K562 (cell line): Measurements from ENCODE around the gene S100A10. TPM values are rescaled to one million over a fixed set of nuclear protein-coding genes. Genes with fewer than 3 reads are reported as not detected.
A peak's percentile ranks its signal among the peaks of the same experiment; 100 is the strongest.

Source experiments
- ATAC-seq: fragments of 200-7000 bp; cut with Tn5 transposase; 3 replicates; pipeline ENCODE4 v1.9.1; 2020; ENCODE audit warnings: moderate library complexity
- BruUV-seq: library from RNA; stranded (reverse); fragments of 400-500 nt; replicated peaks from 2 replicates; lab custom pipeline; 2021; lab: Mats Ljungman, UMichigan
- CTCF ChIA-PET: fragments of 300-600 bp; formaldehyde crosslinking; extraction: SDS; loops from one replicate; lab custom pipeline; 2021; ENCODE audit warnings: low intra/inter-chr PET ratio; lab: Yijun Ruan, JAX
- POLR2A ChIA-PET: fragments of 300-600, 350-650 bp; sonication (Branson Sonifier 250); formaldehyde crosslinking; extraction: SDS; loops from one replicate; lab custom pipeline; 2021; ENCODE audit warnings: antibody characterized with exemption, inconsistent platforms; lab: Yijun Ruan, JAX
- DNase-seq, 4 experiments: peaks; one replicate each; pipeline versions ENCODE4 v3.0.0 to v3.0.0-alpha.2; 2011 to 2018; ENCODE audit warnings: low spot score in 3 of 4, mixed read lengths in 3 of 4; ENCODE audit errors: extremely low read depth in 1 of 4
- FAIRE-seq: peaks from 2 replicates; lab custom pipeline; 2011; peaks lifted over from hg19 to GRCh38; lab: Jason Lieb, UNC
- H2AFZ ChIP-seq: 2 replicates; pipeline ENCODE4 v1.6.0; 2011; ENCODE audit warnings: low read depth, low read length, control low read depth, inconsistent platforms
- H3K27ac ChIP-seq: fragments of 200-600 bp; 3 replicates; pipeline ENCODE4 v1.8.0; 2011; ENCODE audit warnings: low read depth, mild to moderate bottlenecking, control low read depth, inconsistent platforms, low read length, moderate library complexity, mixed read lengths; ENCODE audit errors: extremely low read depth
- H3K27me3 ChIP-seq, 2 experiments: fragments of 300-600 bp in 1 of 2; 2 replicates in 1 of 2; 3 replicates in 1 of 2; pipeline versions ENCODE4 v1.6.0 to v1.8.0; 2011; ENCODE audit warnings: inconsistent platforms in 2 of 2, low read length in 2 of 2, mild to moderate bottlenecking in 1 of 2, mixed read lengths in 1 of 2, moderate library complexity in 1 of 2; ENCODE audit not compliant: control insufficient read depth in 2 of 2, insufficient read depth in 2 of 2
- H3K36me3 ChIP-seq: fragments of 300-600 bp; 3 replicates; pipeline ENCODE4 v1.8.0; 2011; ENCODE audit warnings: mild to moderate bottlenecking, low read length, inconsistent platforms; ENCODE audit not compliant: control insufficient read depth, insufficient read depth
- H3K4me1 ChIP-seq, 2 experiments: fragments of 200-600 bp in 1 of 2; replicated peaks in 1 of 2; 2 replicates in 1 of 2; 3 replicates in 1 of 2; pipeline versions ENCODE4 v1.5.1 to v1.8.0; 2011; ENCODE audit warnings: inconsistent platforms in 2 of 2, low read length in 2 of 2, mild to moderate bottlenecking in 1 of 2, mixed read lengths in 1 of 2, moderate library complexity in 1 of 2; ENCODE audit not compliant: control insufficient read depth in 2 of 2, insufficient read depth in 2 of 2
- H3K4me2 ChIP-seq: 2 replicates; pipeline ENCODE4 v1.6.1; 2011; ENCODE audit warnings: low read length, control low read depth, inconsistent platforms, mixed read lengths; ENCODE audit not compliant: insufficient read depth
- H3K4me3 ChIP-seq: fragments of 200-600 bp; sonication (generic), shearing (Covaris generic); 2 replicates; pipeline ENCODE4 v1.5.1; 2016; ENCODE audit warnings: control low read depth, inconsistent platforms
- H3K79me2 ChIP-seq: fragments of 200-600 bp; 3 replicates; pipeline ENCODE4 v1.8.0; 2011; ENCODE audit warnings: low read length, inconsistent platforms; ENCODE audit not compliant: control insufficient read depth, insufficient read depth
- H3K9ac ChIP-seq, 2 experiments: 2 replicates each; pipeline versions ENCODE4 v1.6.0 to v1.6.1; 2011; ENCODE audit warnings: low read depth in 2 of 2, low read length in 2 of 2, control low read depth in 1 of 2, inconsistent platforms in 1 of 2, mild to moderate bottlenecking in 1 of 2, mixed read lengths in 1 of 2; ENCODE audit not compliant: insufficient read depth in 1 of 2
- H3K9me1 ChIP-seq: one replicate; pipeline ENCODE4 v1.6.0; 2011; ENCODE audit warnings: inconsistent platforms, mild to moderate bottlenecking, low read length, moderate library complexity; ENCODE audit not compliant: control insufficient read depth, insufficient read depth
- H3K9me3 ChIP-seq: replicated peaks from 2 replicates; pipeline ENCODE4 v1.5.1; 2011; ENCODE audit warnings: low read depth, low read length, inconsistent platforms; ENCODE audit not compliant: control insufficient read depth, insufficient read depth
- H4K20me1 ChIP-seq: replicated peaks from 2 replicates; pipeline ENCODE4 v1.6.1; 2011; ENCODE audit warnings: low read length, inconsistent platforms, mixed read lengths; ENCODE audit not compliant: control insufficient read depth, insufficient read depth
- ATF7 ChIP-seq: fragments of 450-650 bp; IDR thresholded peaks from 2 replicates; pipeline ENCODE4 v1.7.1; 2014; ENCODE audit warnings: mild to moderate bottlenecking, moderate library complexity
- CHD2 ChIP-seq: IDR thresholded peaks from 2 replicates; pipeline ENCODE4 v1.6.1; 2011; ENCODE audit warnings: low read depth, low read length
- ELF1 ChIP-seq: fragments of 200-800 bp; sonication (Bioruptor generic); IDR thresholded peaks from 2 replicates; pipeline ENCODE4 v1.6.1; 2016; ENCODE audit warnings: missing genetic modification characterization, missing compliant biosample characterization
- ETV5 ChIP-seq: sonication (generic); formaldehyde crosslinking; IDR thresholded peaks from 2 replicates; pipeline ENCODE4 v1.4.0; 2020; ENCODE audit warnings: low read depth, mild to moderate bottlenecking, missing genetic modification reagents
- FOXP1 ChIP-seq: sonication (generic); formaldehyde crosslinking; IDR thresholded peaks from 2 replicates; pipeline ENCODE4 v1.8.0; 2022; ENCODE audit warnings: mild to moderate bottlenecking, missing genetic modification reagents
- GABPA ChIP-seq: fragments of 200-800 bp; sonication (Bioruptor generic); conservative IDR thresholded peaks from 2 replicates; pipeline ENCODE4 v1.6.1; 2016; ENCODE audit warnings: low read depth, missing genetic modification characterization, missing compliant biosample characterization
- HDAC3 ChIP-seq: fragments of 450-650 bp; IDR thresholded peaks from 2 replicates; pipeline ENCODE4 v1.6.1; 2018; ENCODE audit warnings: borderline replicate concordance, mild to moderate bottlenecking, moderate library complexity; ENCODE audit not compliant: partially characterized antibody
- HOXB6 ChIP-seq: fragments of 250-450 bp; sonication (Bioruptor Pico); IDR thresholded peaks from 2 replicates; pipeline ENCODE4 v1.5.1; 2022; ENCODE audit warnings: mild to moderate bottlenecking, borderline replicate concordance
- LCOR ChIP-seq: sonication (generic); formaldehyde crosslinking; IDR thresholded peaks from 2 replicates; pipeline ENCODE4 v1.8.0; 2022; ENCODE audit warnings: mild to moderate bottlenecking, missing genetic modification reagents
- MCM3 ChIP-seq: fragments of 450-650 bp; IDR thresholded peaks from 2 replicates; pipeline ENCODE4 v1.6.1; 2016
- MEIS2 ChIP-seq: fragments of 450-650 bp; IDR thresholded peaks from 2 replicates; pipeline ENCODE4 v1.6.1; 2014; ENCODE audit warnings: mild to moderate bottlenecking; ENCODE audit not compliant: partially characterized antibody
- NFXL1 ChIP-seq: fragments of 450-650 bp; formaldehyde crosslinking; IDR thresholded peaks from 2 replicates; pipeline ENCODE4 v1.4.0; 2021; ENCODE audit warnings: mild to moderate bottlenecking
- NR4A1 ChIP-seq, 2 experiments: fragments of 250-450 bp in 1 of 2; fragments of 450-650 bp in 1 of 2; sonication (Bioruptor Pico) in 1 of 2; IDR thresholded peaks; 2 replicates each; pipeline versions ENCODE4 v1.4.0 to v1.6.1; 2016 to 2020; ENCODE audit warnings: mild to moderate bottlenecking in 2 of 2, missing compliant biosample characterization in 1 of 2, missing genetic modification characterization in 1 of 2, moderate library complexity in 1 of 2
- SMARCE1 ChIP-seq: fragments of 450-650 bp; IDR thresholded peaks from 2 replicates; pipeline ENCODE4 v1.7.1; 2016; ENCODE audit warnings: mild to moderate bottlenecking
- TCF7 ChIP-seq: sonication (generic); IDR thresholded peaks from 2 replicates; pipeline ENCODE4 v1.6.1; 2016; ENCODE audit warnings: antibody characterized with exemption, borderline replicate concordance
- TRIM28 ChIP-seq: fragments of 450-650 bp; IDR thresholded peaks from 2 replicates; pipeline ENCODE4 v1.6.1; 2017
- ZEB2 ChIP-seq: fragments of 450-650 bp; IDR thresholded peaks from 2 replicates; pipeline ENCODE4 v1.6.1; 2016
- ZFP91 ChIP-seq: sonication (generic); formaldehyde crosslinking; IDR thresholded peaks from 2 replicates; pipeline ENCODE4 v1.8.0; 2022; ENCODE audit warnings: mild to moderate bottlenecking, missing genetic modification reagents
- ZNF282 ChIP-seq: sonication (generic); formaldehyde crosslinking; IDR thresholded peaks from 2 replicates; pipeline ENCODE4 v1.8.1; 2023; ENCODE audit warnings: missing genetic modification reagents
- ZNF324 ChIP-seq: fragments of 250-450 bp; sonication (Bioruptor Pico); IDR thresholded peaks from 2 replicates; pipeline ENCODE4 v1.4.0; 2020; ENCODE audit warnings: mild to moderate bottlenecking
- ZNF586 ChIP-seq: fragments of 450-650 bp; formaldehyde crosslinking; conservative IDR thresholded peaks from 2 replicates; pipeline ENCODE4 v1.4.0; 2020; ENCODE audit warnings: mild to moderate bottlenecking, moderate library complexity
- ZSCAN29 ChIP-seq: fragments of 450-650 bp; IDR thresholded peaks from 2 replicates; pipeline ENCODE4 v1.6.1; 2017
- WGBS: fragments of 100-300 bp; shearing (Covaris generic); methylation state at CpG from one replicate; pipeline ENCODE4 v1.1.6; 2016; ENCODE audit warnings: low coverage, mixed read lengths; ENCODE audit not compliant: insufficient coverage; ENCODE audit errors: missing lambda C conversion rate; 5-methylcytosine and 5-hydroxymethylcytosine counted together
- in situ Hi-C: fragments of 300-500 bp; cut with MboI; formaldehyde crosslinking; loops from 4 replicates; pipeline ENCODE4 v1.15.0; 2018; ENCODE audit warnings: inconsistent platforms, mixed read lengths
- intact Hi-C: fragments of 100-400 bp; cut with micrococcal nuclease; formaldehyde crosslinking; loops from 2 replicates; pipeline ENCODE4 v1.14.2; 2022
- polyA plus RNA-seq, 8 experiments: library from polyadenylated mRNA; depleted of rRNA in 4 of 8; stranded (reverse) in 5 of 8; unstranded in 3 of 8; fragments of >200 nt; fragmentation: Nextera tagmentation in 2 of 8; fragmentation: Illumina TruSeq in 1 of 8; extraction: Ambion mirVana in 2 of 8; extraction: Trizol in 1 of 8; gene quantifications; 2 replicates each; pipeline versions ENCODE4 v1.2.1 to v1.2.3, GENCODE V29; 2011 to 2014; ENCODE audit warnings: inconsistent platforms in 1 of 8, missing spikeins in 1 of 8
- total RNA-seq, 7 experiments: library from RNA; depleted of rRNA in 6 of 7; stranded (reverse); fragments of >200 nt in 6 of 7; fragmentation: Illumina TruSeq in 2 of 7; extraction: Trizol in 2 of 7; gene quantifications; 2 replicates each; pipeline versions ENCODE4 v1.2.1 to v1.2.3, GENCODE V29; 2011 to 2021; ENCODE audit warnings: low replicate concordance in 1 of 7

The S100A10 gene
- total and polyA plus RNA-seq, 9 of the 15 experiments (the other 6 are each of a cell fraction or from before 2014, with no cell fraction given): 0.32 to 1.6 (median 0.50) TPM; not detected in 3

GRCh38 chr1:151975311-151976014, 18.2 kb downstream of the S100A10 start (continued):
- no peak for TF ChIP-seq ZEB2
- no peak for TF ChIP-seq NR4A1 (CRISPR knock-in tag; IDR thresholded peaks at IDR 0.05)
- TF ChIP-seq NR4A1 (tag; IDR thresholded peaks at IDR 0.05): no peak
- TF ChIP-seq ZFP91 (CRISPR knock-in tag): no peak
- TF ChIP-seq FOXP1 (CRISPR knock-in tag): no peak

DNA sequence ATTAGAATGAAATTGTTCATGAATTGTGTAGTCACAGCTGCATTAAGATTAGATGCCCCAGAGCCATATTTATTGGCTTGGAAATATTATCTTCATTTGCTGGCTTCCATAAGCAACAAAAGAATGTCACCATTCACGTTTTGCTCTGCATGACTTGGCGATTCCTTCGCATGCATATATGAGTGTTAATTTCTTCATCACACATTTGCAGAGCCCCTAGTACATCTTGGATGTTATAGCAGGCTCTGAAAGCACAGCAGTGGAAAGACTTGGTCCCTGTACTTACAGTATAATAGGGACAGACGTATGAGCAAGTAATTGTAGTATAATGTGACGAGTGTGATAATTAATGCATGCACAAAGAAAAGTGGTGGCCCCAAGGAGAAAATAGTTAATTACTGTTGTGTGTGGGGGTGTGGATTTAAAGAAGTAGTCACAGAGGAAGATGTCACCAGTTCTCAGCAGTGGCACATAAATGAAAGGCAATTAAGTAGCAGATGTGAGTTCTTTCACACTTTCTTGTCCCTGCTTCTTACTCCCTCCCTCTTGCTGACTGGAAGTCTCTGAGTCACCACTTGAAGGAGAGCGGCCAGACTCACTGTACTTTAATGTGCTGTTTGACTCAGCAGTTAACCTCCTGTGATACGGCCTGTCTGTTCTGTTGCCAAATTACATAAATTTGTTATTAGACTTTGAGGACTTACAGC, 21.0 kb downstream of the S100A10 start:
- intact Hi-C loops: no loop called here
- TF ChIP-seq ZNF586 (CRISPR knock-in tag) (no peak), HOXB6 (no peak), MEIS2 (peak; percentile 68), TCF7 (peak; percentile 79; the same call in 1 of the 2 replicates), ATF7 (peak; percentile 50), TRIM28 (0 out of 2 replicates have a peak, but pooled peaks have one; percentile 20), MCM3 (no peak), ZSCAN29 (no peak), LCOR (no peak), CHD2 (no peak), ETV5 (CRISPR knock-in tag) (no peak), HDAC3 (peak; percentile 19), NFXL1 (CRISPR knock-in tag) (no peak), ELF1 (tag) (no peak), ZNF282 (no peak), ZNF324 (CRISPR knock-in tag) (no peak), SMARCE1 (peak; percentile 77), GABPA (no peak)

More for the DNA sequence above, 21.0 kb downstream of the S100A10 start:
- Histone ChIP-seq H3K27ac (no peak overlapping the region), H3K9me3 (no peaks in the 10 kb centered on the region), H3K4me3 (no peak overlapping the region), H2AFZ (peak overlapping the region; percentile 12; the same call in 1 of the 2 replicates), H3K27me3 (no peaks in the 10 kb centered on the region), H3K4me1 (peaks cover 10 to 37% of the 10 kb centered on the region in 2 experiments; a peak in 4 of 5 replicates), H4K20me1 (0 out of 2 replicates have a peak, but pooled peaks cover 3% of the 10 kb centered on the region), H3K9me1 (no peaks in the 10 kb centered on the region), H3K4me2 (peak overlapping the region; percentile 61), H3K36me3 (no peaks in the 10 kb centered on the region), H3K9ac (no peak overlapping the region), H3K79me2 (no peaks in the 10 kb centered on the region)
- DNase-seq (peak; percentile 19 to 84 (median 52)), FAIRE-seq (peak; percentile 96), ATAC-seq (peak; percentile 96)
- ChIA-PET POLR2A (interaction anchor here (0.7 to 1.5 kb wide), 5 partner anchors 9 to 289 kb away, joined by 3 to 6 read pairs (median 3); no protein-coding TSS in a partner anchor), CTCF (no interaction called here)
- BruUV-seq: no TSS peak
- in situ Hi-C loops: no loop called here
- 3% methylated on average over 7 of the region's 7 CpGs for WGBS
